K562 (cell line): ENCODE results near the gene CNNM4. TPM values are rescaled to one million over a fixed set of nuclear protein-coding genes. Genes with fewer than 3 reads are reported as not detected.

ENCODE experiments used
- ATAC-seq: fragments of 200-7000 bp; cut with Tn5 transposase; 3 replicates; pipeline ENCODE4 v1.9.1; 2020; ENCODE audit warnings: moderate library complexity
- BruUV-seq: library from RNA; stranded (reverse); fragments of 400-500 nt; replicated peaks from 2 replicates; lab custom pipeline; 2021; lab: Mats Ljungman, UMichigan
- CTCF ChIA-PET: fragments of 300-600 bp; formaldehyde crosslinking; extraction: SDS; loops from one replicate; lab custom pipeline; 2021; ENCODE audit warnings: low intra/inter-chr PET ratio; lab: Yijun Ruan, JAX
- POLR2A ChIA-PET: fragments of 300-600, 350-650 bp; sonication (Branson Sonifier 250); formaldehyde crosslinking; extraction: SDS; loops from one replicate; lab custom pipeline; 2021; ENCODE audit warnings: antibody characterized with exemption, inconsistent platforms; lab: Yijun Ruan, JAX
- DNase-seq, 4 experiments: peaks; one replicate each; pipeline versions ENCODE4 v3.0.0 to v3.0.0-alpha.2; 2011 to 2018; ENCODE audit warnings: low spot score in 3 of 4, mixed read lengths in 3 of 4; ENCODE audit errors: extremely low read depth in 1 of 4
- FAIRE-seq: peaks from 2 replicates; lab custom pipeline; 2011; peaks lifted over from hg19 to GRCh38; lab: Jason Lieb, UNC
- H2AFZ ChIP-seq: 2 replicates; pipeline ENCODE4 v1.6.0; 2011; ENCODE audit warnings: low read depth, low read length, control low read depth, inconsistent platforms
- H3K27ac ChIP-seq: fragments of 200-600 bp; 3 replicates; pipeline ENCODE4 v1.8.0; 2011; ENCODE audit warnings: low read depth, mild to moderate bottlenecking, control low read depth, inconsistent platforms, low read length, moderate library complexity, mixed read lengths; ENCODE audit errors: extremely low read depth
- H3K27me3 ChIP-seq, 2 experiments: fragments of 300-600 bp in 1 of 2; 2 replicates in 1 of 2; 3 replicates in 1 of 2; pipeline versions ENCODE4 v1.6.0 to v1.8.0; 2011; ENCODE audit warnings: inconsistent platforms in 2 of 2, low read length in 2 of 2, mild to moderate bottlenecking in 1 of 2, mixed read lengths in 1 of 2, moderate library complexity in 1 of 2; ENCODE audit not compliant: control insufficient read depth in 2 of 2, insufficient read depth in 2 of 2
- H3K36me3 ChIP-seq: fragments of 300-600 bp; 3 replicates; pipeline ENCODE4 v1.8.0; 2011; ENCODE audit warnings: mild to moderate bottlenecking, low read length, inconsistent platforms; ENCODE audit not compliant: control insufficient read depth, insufficient read depth
- H3K4me1 ChIP-seq, 2 experiments: fragments of 200-600 bp in 1 of 2; replicated peaks in 1 of 2; 2 replicates in 1 of 2; 3 replicates in 1 of 2; pipeline versions ENCODE4 v1.5.1 to v1.8.0; 2011; ENCODE audit warnings: inconsistent platforms in 2 of 2, low read length in 2 of 2, mild to moderate bottlenecking in 1 of 2, mixed read lengths in 1 of 2, moderate library complexity in 1 of 2; ENCODE audit not compliant: control insufficient read depth in 2 of 2, insufficient read depth in 2 of 2
- H3K4me2 ChIP-seq: 2 replicates; pipeline ENCODE4 v1.6.1; 2011; ENCODE audit warnings: low read length, control low read depth, inconsistent platforms, mixed read lengths; ENCODE audit not compliant: insufficient read depth
- H3K4me3 ChIP-seq: fragments of 200-600 bp; sonication (generic), shearing (Covaris generic); 2 replicates; pipeline ENCODE4 v1.5.1; 2016; ENCODE audit warnings: control low read depth, inconsistent platforms
- H3K79me2 ChIP-seq: fragments of 200-600 bp; 3 replicates; pipeline ENCODE4 v1.8.0; 2011; ENCODE audit warnings: low read length, inconsistent platforms; ENCODE audit not compliant: control insufficient read depth, insufficient read depth
- H3K9ac ChIP-seq, 2 experiments: 2 replicates each; pipeline versions ENCODE4 v1.6.0 to v1.6.1; 2011; ENCODE audit warnings: low read depth in 2 of 2, low read length in 2 of 2, control low read depth in 1 of 2, inconsistent platforms in 1 of 2, mild to moderate bottlenecking in 1 of 2, mixed read lengths in 1 of 2; ENCODE audit not compliant: insufficient read depth in 1 of 2
- H3K9me1 ChIP-seq: one replicate; pipeline ENCODE4 v1.6.0; 2011; ENCODE audit warnings: inconsistent platforms, mild to moderate bottlenecking, low read length, moderate library complexity; ENCODE audit not compliant: control insufficient read depth, insufficient read depth
- H3K9me3 ChIP-seq: replicated peaks from 2 replicates; pipeline ENCODE4 v1.5.1; 2011; ENCODE audit warnings: low read depth, low read length, inconsistent platforms; ENCODE audit not compliant: control insufficient read depth, insufficient read depth
- H4K20me1 ChIP-seq: replicated peaks from 2 replicates; pipeline ENCODE4 v1.6.1; 2011; ENCODE audit warnings: low read length, inconsistent platforms, mixed read lengths; ENCODE audit not compliant: control insufficient read depth, insufficient read depth
- CHD4 ChIP-seq: fragments of 200-600 bp; sonication (generic); IDR thresholded peaks from 3 replicates; pipeline ENCODE4 v1.6.1; 2012; ENCODE audit warnings: low read depth, mild to moderate bottlenecking, mixed read lengths, low read length, inconsistent platforms; ENCODE audit not compliant: insufficient read depth, insufficient replicate concordance, poor library complexity, severe bottlenecking
- DEAF1 ChIP-seq: fragments of 450-650 bp; formaldehyde crosslinking; IDR thresholded peaks from 2 replicates; pipeline ENCODE4 v1.4.0; 2020; ENCODE audit warnings: mild to moderate bottlenecking, moderate library complexity
- POLR2G ChIP-seq: fragments of 200-400 bp; formaldehyde crosslinking; IDR thresholded peaks from 2 replicates; pipeline ENCODE4 v1.6.1; 2017; ENCODE audit warnings: low read depth, mild to moderate bottlenecking, antibody characterized with exemption, low read length, moderate library complexity
- ZNF324 ChIP-seq: fragments of 250-450 bp; sonication (Bioruptor Pico); IDR thresholded peaks from 2 replicates; pipeline ENCODE4 v1.4.0; 2020; ENCODE audit warnings: mild to moderate bottlenecking
- ZNF384 ChIP-seq: IDR thresholded peaks from 2 replicates; pipeline ENCODE4 v1.6.1; 2012; ENCODE audit warnings: low read depth, low read length, improper control_type of control experiment
- ZNF695 ChIP-seq: fragments of 450-650 bp; formaldehyde crosslinking; IDR thresholded peaks from 2 replicates; pipeline ENCODE4 v1.4.0; 2020; ENCODE audit warnings: mild to moderate bottlenecking, moderate library complexity
- WGBS: fragments of 100-300 bp; shearing (Covaris generic); methylation state at CpG from one replicate; pipeline ENCODE4 v1.1.6; 2016; ENCODE audit warnings: low coverage, mixed read lengths; ENCODE audit not compliant: insufficient coverage; ENCODE audit errors: missing lambda C conversion rate; 5-methylcytosine and 5-hydroxymethylcytosine counted together
- in situ Hi-C: fragments of 300-500 bp; cut with MboI; formaldehyde crosslinking; loops from 4 replicates; pipeline ENCODE4 v1.15.0; 2018; ENCODE audit warnings: inconsistent platforms, mixed read lengths
- intact Hi-C: fragments of 100-400 bp; cut with micrococcal nuclease; formaldehyde crosslinking; loops from 2 replicates; pipeline ENCODE4 v1.14.2; 2022
- polyA plus RNA-seq, 8 experiments: library from polyadenylated mRNA; depleted of rRNA in 4 of 8; stranded (reverse) in 5 of 8; unstranded in 3 of 8; fragments of >200 nt; fragmentation: Nextera tagmentation in 2 of 8; fragmentation: Illumina TruSeq in 1 of 8; extraction: Ambion mirVana in 2 of 8; extraction: Trizol in 1 of 8; gene quantifications; 2 replicates each; pipeline versions ENCODE4 v1.2.1 to v1.2.3, GENCODE V29; 2011 to 2014; ENCODE audit warnings: inconsistent platforms in 1 of 8, missing spikeins in 1 of 8
- total RNA-seq, 7 experiments: library from RNA; depleted of rRNA in 6 of 7; stranded (reverse); fragments of >200 nt in 6 of 7; fragmentation: Illumina TruSeq in 2 of 7; extraction: Trizol in 2 of 7; gene quantifications; 2 replicates each; pipeline versions ENCODE4 v1.2.1 to v1.2.3, GENCODE V29; 2011 to 2021; ENCODE audit warnings: low replicate concordance in 1 of 7

CNNM4 gene
- total and polyA plus RNA-seq, 9 of the 15 experiments (the other 6 are each of a cell fraction or from before 2014, with no cell fraction given) = 0.96 to 6.3 (median 2.8) TPM

- DNase-seq (no peak), ATAC-seq (peak; percentile 39), FAIRE-seq (no peak)
- in situ Hi-C loops (no loop called here), intact Hi-C loops (no loop called here)
- Histone ChIP-seq H3K27ac (no peak overlapping the region), H3K27me3 (no peaks in the 10 kb centered on the region), H3K4me1 (peaks cover 0 to 11% of the 10 kb centered on the region in 2 experiments; a peak in 2 of 5 replicates), H3K9me1 (no peaks in the 10 kb centered on the region), H3K79me2 (no peaks in the 10 kb centered on the region), H3K4me2 (no peak overlapping the region), H3K36me3 (no peaks in the 10 kb centered on the region), H3K9me3 (no peaks in the 10 kb centered on the region), H2AFZ (no peak overlapping the region), H4K20me1 (no peaks in the 10 kb centered on the region), H3K4me3 (no peak overlapping the region), H3K9ac (peak overlapping the region in 1 of 2 experiments; percentile 79; a peak in 2 of 4 replicates)
- ChIA-PET POLR2A (interaction anchor here (0.6 to 1.1 kb wide), 2 partner anchors 12 to 16 kb away, joined by 3 read pairs; no protein-coding TSS in a partner anchor), CTCF (no interaction called here)
- TF ChIP-seq POLR2G = no peak
- TF ChIP-seq CHD4 = no peak
- no peak for TF ChIP-seq ZNF324 (CRISPR knock-in tag)
- TF ChIP-seq DEAF1 = no peak
- TF ChIP-seq ZNF384 = no peak
- no peak for TF ChIP-seq ZNF695 (CRISPR knock-in tag)
- BruUV-seq = no TSS peak
- 61% methylated on average over 17 of the region's 17 CpGs for WGBS
Measured at GRCh38 chr2:96788442-96789244, 27.9 kb downstream of the CNNM4 start.
